Bone marrow (tissue), 2 donors: ENCODE results near the gene PSME4.
"Not testable (repeated sequence)": the region's sequence is repeated elsewhere in the genome, so short reads cannot be mapped to it uniquely, and the experiment has no call there.

Experiments
- DNase-seq, 2 donors: peaks; one replicate each; lab custom pipeline; 2025; lab: John Stamatoyannopoulos, UW

PSME4 gene

GRCh38 chr2:53881986-53882385, 88.8 kb downstream of the PSME4 start:
- no peak for DNase-seq

DNA sequence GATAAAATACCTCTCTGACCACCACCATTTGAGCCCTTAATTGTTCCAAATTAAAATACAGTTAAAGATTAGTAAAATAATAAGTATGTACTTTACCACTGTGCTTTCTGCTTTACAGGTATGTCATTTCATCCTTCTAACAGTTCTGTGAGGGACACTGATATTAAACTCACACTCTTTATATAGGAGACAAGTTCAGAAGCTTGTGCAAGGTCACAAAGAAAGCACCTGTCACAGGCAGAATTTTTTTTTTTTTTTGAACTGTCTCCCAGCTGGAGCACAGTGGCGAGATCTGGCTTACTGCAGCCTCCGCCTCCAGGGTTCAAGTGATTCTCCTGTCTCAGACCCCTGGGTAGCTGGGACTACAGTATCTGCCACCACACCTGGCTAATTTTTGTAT, 89.4 kb downstream of the PSME4 start:
- no peak for DNase-seq

DNA sequence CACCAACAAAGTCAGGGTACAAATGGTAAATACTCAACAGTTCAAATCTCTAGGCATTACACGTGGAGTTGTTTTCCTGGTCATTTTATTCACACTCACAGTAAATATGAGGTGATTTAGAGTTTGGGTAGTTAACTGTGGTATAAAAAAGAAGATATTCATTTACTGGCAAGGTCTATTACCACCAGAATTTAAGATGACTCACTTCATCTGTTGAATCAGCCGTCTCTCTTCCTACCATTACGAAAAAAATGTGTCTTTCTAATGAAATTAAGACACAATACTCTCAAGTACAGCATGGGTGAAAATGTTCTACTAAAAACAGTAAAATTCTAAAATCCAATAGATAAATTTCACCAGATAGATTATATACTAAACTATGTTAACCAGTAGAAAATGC, 90.0 kb downstream of the PSME4 start:
- no peak for DNase-seq

GRCh38 chr2:53877556-53877955, 93.2 kb downstream of the PSME4 start:
- DNase-seq, result no peak

DNA sequence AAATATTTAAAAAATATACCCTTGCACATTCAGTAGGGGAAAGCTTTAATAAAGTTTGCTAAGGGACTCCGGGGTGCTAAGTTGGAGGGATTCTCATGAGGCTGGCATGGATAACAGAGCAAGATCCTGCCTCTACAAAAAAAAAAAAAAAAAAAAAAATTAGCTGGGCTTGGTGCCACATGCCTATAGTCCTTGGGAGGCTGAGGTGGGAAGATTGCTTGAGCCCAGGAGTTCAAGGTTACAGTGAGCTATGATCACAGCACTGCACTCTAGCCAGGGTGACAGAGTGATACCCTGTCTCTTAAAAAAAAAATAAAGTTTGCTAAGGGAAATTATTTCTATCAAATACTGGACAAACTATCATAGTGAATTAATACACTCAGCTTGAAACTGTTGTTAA, 93.7 kb downstream of the PSME4 start:
- no peak for DNase-seq

GRCh38 chr2:53874401-53874950, 96.3 kb downstream of the PSME4 start:
- DNase-seq, result no peak

DNA sequence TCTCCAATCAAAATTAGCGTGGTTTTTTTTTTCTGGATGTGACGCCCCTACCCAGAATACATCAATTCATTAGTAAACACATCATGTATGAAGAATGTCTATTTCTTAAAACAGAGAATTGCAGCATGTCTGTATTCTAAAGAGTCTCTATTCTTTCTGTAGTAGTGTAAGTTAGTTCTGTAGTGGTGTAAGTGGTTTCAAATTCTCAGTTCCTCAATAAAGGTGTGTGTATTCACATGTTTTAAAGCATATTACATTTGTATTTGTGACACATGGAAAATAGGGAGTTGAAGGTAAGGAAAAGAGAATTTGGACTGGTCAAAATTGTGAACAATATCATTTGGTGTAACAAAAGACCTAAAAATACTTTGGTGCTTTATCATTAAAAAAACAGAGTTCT, 103.0 kb downstream of the PSME4 start:
- DNase-seq, result no peak

DNA sequence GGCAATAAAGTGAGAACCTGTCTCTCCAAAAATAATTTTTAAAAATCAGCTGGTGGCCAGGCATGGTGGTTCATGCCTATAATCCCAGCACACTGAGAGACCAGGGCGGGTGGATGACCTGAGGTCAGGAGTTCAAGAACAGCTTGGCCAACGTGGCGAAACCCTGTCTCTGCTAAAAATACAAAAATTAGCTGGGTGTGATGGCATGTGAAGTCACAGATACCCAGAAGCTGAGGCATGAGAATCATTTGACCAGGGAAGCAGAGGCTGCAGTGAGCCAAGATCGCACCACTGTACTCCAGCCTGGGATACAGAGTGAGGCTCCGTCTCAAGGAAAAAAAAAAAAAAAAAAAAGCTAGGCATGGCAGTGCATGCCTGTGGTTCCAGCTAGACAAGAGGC, 103.6 kb downstream of the PSME4 start:
- no peak for DNase-seq

- no peak for DNase-seq
These were observed 104.8 kb downstream of the PSME4 start for GRCh38 chr2:53865962-53866361.

- no peak for DNase-seq
These were observed 105.5 kb downstream of the PSME4 start for GRCh38 chr2:53865264-53865663.

GRCh38 chr2:53863538-53864227, 107.1 kb downstream of the PSME4 start:
- DNase-seq, result no peak

GRCh38 chr2:53861824-53862223, 109.0 kb downstream of the PSME4 start:
- DNase-seq, result no peak

- no peak for DNase-seq
These were observed 111.3 kb downstream of the PSME4 start, which contains the start of gene GPR75 for GRCh38 chr2:53859206-53860181. TSS of gene GPR75 (minus strand) at chr2:53859967. CDS start at chr2:53854756, 5,211 bp downstream.

DNA sequence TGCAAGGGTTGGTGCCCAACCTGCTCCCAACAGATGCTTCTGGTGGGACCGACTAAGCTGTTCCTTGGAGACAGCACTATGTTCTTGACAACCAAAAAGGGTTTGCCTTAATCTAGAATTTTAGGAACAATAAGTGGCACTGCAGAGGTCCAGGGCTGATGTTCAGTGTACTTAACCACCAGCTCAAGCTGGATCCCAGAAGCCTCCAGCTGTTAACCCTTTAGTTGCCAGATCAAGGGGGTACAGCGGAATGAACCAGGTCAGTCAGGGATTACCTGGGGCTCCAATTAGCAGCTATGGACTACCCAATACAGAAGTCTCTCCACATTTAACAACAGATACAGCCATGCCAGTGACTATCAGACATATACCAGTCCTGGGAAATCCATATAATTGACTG, 114.5 kb downstream of the PSME4 start:
- no peak for DNase-seq

- DNase-seq, result no peak
These were observed 116.1 kb downstream of the PSME4 start for GRCh38 chr2:53854678-53855077.

DNA sequence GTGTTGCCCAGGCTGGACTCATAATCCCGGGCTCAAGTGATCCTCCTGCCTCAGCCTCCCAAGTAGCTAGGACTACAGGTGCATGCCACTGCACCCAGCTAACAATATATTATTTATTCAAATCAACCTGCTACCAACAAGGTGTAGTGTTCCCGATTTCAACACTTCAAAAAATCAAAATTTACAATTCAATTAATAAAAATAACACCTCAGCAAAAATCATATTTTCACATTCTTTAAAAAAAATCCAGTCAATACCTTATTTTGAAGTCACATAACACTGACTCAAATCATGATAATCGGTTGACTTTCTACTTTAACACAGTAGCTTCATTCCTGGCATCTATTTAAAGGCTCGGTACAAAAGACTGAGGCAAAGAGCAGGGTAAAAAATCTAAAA, 118.3 kb downstream of the PSME4 start:
- no peak for DNase-seq

- not testable (repeated sequence) for DNase-seq
These were observed 119.6 kb downstream of the PSME4 start for GRCh38 chr2:53851052-53851757.

DNA sequence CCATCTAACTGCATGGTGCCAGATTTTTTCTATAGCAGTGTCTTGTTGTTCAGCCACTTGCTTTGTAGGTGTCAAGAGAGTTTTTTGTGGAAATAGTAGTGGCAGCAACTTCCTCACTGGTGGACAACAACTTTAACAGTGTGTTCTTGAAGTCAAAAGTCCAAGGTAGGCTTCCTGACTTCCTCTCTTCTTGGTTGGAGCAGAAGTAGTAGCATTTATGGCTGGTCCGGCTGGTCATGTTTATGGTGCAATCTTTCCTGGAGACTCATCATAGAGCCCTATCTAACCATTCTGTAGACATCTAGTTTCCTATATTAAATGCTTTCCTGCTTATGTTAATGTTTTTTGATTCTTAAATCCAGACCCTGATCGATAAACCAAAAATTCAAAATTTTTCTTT, 122.7 kb downstream of the PSME4 start:
- DNase-seq, result no peak

DNA sequence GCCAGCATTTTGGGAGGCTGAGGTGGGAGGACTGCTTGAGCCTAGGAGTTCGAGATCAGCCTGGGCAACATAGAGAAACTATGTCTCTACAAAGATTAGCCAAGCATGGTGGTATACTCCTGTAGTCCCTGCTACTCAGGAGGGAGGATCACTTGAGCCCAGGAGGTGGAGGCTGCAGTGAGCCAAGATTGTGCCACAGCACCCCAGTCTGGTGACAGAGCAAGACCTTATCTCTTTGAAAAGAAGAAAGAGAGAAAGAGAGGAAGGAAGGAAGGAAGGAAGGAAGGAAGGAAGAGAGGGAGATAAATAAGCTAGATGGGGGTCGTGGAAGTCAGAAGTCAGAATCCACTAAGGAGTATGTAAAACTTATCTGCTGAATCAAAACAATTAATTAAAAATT, 127.2 kb downstream of the PSME4 start:
- no peak for DNase-seq

DNA sequence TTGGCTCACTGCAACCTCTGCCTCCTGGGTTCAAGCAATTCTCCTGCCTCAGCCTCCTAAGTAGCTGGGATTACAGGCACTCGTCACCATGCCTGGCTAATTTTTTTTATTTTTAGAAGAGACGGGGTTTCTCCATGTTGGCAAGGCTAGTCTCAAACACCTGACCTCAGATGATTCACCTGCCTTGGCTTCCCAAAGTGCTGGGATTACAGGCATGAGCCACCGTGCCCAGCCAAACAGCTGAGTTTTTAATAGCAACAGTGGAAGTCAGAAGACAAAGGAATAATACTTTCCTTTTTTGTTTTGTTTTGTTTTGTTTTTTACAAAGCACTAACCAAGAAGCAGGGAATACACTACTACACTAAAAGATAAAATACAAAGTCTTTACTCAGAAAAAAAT, 127.9 kb downstream of the PSME4 start:
- no peak for DNase-seq

DNA sequence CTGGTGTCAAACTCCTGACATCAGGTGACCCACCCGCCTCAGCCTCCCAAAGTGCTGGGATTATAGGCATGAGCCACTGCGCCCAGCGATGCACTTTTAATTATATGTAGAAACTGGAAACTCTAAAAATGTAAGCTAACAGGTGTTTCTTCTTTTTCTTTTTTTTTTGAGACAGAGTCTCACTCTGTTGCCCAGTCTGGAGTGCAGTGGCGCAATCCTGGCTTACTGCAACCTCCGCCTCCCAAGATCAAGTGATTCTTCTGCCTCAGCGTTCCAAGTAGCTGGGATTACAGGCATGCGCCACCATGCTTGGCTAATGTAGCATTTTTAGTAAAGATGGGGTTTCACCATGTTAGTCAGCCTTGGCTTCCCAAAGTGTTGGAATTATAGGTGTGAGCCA, 129.1 kb downstream of the PSME4 start:
- not testable (repeated sequence) for DNase-seq

- DNase-seq, result no peak
These were observed 130.2 kb downstream of the PSME4 start for GRCh38 chr2:53840580-53840979.
